ENCODE results near the gene RPL15. TPM values are rescaled to one million over a fixed set of nuclear protein-coding genes. Genes with fewer than 3 reads are reported as not detected.

Gene RPL15
- total and polyA plus RNA-seq, 2 of the 13 experiments (the other 11 are each of a cell fraction or from before 2014, with no cell fraction given), result 1,297 to 3,693 TPM

DNA sequence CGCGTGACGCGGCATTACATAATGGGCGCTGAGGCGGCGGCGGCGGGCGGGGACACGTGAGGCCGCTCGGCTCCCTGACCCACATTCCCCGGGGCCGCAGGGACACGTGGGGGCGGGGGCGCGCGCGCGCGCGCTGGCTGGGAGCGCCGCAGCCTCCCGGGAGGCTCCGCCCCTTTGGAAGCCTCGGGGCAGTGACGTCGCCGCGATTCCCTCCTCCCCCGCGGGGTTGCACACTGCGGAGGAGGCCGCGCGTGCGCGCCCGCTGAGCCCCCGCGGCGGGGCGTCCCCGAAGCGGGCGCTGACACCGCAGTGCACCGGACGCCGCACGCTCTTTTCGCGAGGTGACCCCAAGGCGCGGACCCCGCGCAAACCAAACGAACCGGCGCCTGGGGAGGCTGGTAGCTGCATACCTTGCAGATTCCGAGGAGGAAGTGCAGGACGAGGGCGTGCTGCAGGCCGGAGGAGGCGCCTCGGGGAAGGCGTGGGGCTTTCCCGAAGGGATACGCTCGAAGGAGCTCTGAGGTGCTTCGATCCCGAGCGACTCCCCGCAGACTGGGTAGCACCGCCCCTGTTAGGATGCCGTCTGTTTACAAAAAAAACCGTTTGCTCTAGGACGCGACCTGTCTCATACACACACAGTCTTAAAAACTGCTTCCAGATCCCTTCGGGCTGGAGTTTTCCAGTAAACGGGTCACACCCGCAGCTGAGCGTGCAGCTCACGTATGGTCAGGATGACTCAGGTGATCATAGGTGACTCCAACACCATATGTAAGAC, 29.2 kb downstream of the RPL15 start (continued):
- TF ChIP-seq, protein P1, sequence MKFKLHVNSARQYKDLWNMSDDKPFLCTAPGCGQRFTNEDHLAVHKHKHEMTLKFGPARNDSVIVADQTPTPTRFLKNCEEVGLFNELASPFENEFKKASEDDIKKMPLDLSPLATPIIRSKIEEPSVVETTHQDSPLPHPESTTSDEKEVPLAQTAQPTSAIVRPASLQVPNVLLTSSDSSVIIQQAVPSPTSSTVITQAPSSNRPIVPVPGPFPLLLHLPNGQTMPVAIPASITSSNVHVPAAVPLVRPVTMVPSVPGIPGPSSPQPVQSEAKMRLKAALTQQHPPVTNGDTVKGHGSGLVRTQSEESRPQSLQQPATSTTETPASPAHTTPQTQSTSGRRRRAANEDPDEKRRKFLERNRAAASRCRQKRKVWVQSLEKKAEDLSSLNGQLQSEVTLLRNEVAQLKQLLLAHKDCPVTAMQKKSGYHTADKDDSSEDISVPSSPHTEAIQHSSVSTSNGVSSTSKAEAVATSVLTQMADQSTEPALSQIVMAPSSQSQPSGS (CRISPR knock-in tag; IDR thresholded peaks at IDR 0.05), result peak; percentile 27; the same call in 1 of the 2 replicates
- TF ChIP-seq SMAD3 (CRISPR knock-in tag; IDR thresholded peaks at IDR 0.05) (peak; percentile 68; the same call in 1 of the 2 replicates), MBNL3 (CRISPR knock-in tag; conservative IDR thresholded peaks at IDR 0.05) (no peak), NFIB (CRISPR knock-in tag; IDR thresholded peaks at IDR 0.05; ENCODE audit: borderline replicate concordance) (no peak), RXRB (CRISPR knock-in tag; IDR thresholded peaks at IDR 0.05; ENCODE audit: borderline replicate concordance) (peak; percentile 54; the same call in 1 of the 2 replicates), RFX3 (CRISPR knock-in tag; IDR thresholded peaks at IDR 0.05) (no peak), TARDBP (CRISPR knock-in tag; IDR thresholded peaks at IDR 0.05) (peak; percentile 62; the same call in 1 of the 2 replicates), SOX13 (IDR thresholded peaks at IDR 0.05) (no peak), SOX13 (CRISPR knock-in tag; conservative IDR thresholded peaks at IDR 0.05 in 1 of 2, IDR thresholded peaks at IDR 0.05 in 1 of 2) (peak in 1 of 2 experiments; percentile 52; a peak in 2 of 4 replicates), NFATC3 (CRISPR knock-in tag; IDR thresholded peaks at IDR 0.05) (no peak), JUND (CRISPR knock-in tag; IDR thresholded peaks at IDR 0.05) (no peak; the same call in 1 of the 2 replicates), ZNF816 (CRISPR knock-in tag; IDR thresholded peaks at IDR 0.05; ENCODE audit: borderline replicate concordance) (peak; percentile 62; the same call in 1 of the 2 replicates), ZNF780A (CRISPR knock-in tag; IDR thresholded peaks at IDR 0.05) (no peak; the same call in 1 of the 2 replicates), HMG20A (CRISPR knock-in tag; IDR thresholded peaks at IDR 0.05; ENCODE audit: borderline replicate concordance) (no peak), NR3C1 (CRISPR knock-in tag; IDR thresholded peaks at IDR 0.05) (no peak)
- TF ChIP-seq, protein P2, sequence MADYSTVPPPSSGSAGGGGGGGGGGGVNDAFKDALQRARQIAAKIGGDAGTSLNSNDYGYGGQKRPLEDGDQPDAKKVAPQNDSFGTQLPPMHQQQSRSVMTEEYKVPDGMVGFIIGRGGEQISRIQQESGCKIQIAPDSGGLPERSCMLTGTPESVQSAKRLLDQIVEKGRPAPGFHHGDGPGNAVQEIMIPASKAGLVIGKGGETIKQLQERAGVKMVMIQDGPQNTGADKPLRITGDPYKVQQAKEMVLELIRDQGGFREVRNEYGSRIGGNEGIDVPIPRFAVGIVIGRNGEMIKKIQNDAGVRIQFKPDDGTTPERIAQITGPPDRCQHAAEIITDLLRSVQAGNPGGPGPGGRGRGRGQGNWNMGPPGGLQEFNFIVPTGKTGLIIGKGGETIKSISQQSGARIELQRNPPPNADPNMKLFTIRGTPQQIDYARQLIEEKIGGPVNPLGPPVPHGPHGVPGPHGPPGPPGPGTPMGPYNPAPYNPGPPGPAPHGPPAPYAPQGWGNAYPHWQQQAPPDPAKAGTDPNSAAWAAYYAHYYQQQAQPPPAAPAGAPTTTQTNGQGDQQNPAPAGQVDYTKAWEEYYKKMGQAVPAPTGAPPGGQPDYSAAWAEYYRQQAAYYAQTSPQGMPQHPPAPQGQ (CRISPR knock-in tag; IDR thresholded peaks at IDR 0.05; ENCODE audit: borderline replicate concordance), result 0 out of 2 replicates have a peak, but pooled peaks have one; percentile 82
- TF ChIP-seq, protein P3, sequence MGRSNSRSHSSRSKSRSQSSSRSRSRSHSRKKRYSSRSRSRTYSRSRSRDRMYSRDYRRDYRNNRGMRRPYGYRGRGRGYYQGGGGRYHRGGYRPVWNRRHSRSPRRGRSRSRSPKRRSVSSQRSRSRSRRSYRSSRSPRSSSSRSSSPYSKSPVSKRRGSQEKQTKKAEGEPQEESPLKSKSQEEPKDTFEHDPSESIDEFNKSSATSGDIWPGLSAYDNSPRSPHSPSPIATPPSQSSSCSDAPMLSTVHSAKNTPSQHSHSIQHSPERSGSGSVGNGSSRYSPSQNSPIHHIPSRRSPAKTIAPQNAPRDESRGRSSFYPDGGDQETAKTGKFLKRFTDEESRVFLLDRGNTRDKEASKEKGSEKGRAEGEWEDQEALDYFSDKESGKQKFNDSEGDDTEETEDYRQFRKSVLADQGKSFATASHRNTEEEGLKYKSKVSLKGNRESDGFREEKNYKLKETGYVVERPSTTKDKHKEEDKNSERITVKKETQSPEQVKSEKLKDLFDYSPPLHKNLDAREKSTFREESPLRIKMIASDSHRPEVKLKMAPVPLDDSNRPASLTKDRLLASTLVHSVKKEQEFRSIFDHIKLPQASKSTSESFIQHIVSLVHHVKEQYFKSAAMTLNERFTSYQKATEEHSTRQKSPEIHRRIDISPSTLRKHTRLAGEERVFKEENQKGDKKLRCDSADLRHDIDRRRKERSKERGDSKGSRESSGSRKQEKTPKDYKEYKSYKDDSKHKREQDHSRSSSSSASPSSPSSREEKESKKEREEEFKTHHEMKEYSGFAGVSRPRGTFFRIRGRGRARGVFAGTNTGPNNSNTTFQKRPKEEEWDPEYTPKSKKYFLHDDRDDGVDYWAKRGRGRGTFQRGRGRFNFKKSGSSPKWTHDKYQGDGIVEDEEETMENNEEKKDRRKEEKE (IDR thresholded peaks at IDR 0.05), result no peak
